ENCODE data around the gene COMT. TPM values are rescaled to one million over a fixed set of nuclear protein-coding genes. Genes with fewer than 3 reads are reported as not detected.

Gene COMT
- total and polyA plus RNA-seq, 4 donors: 96.7 to 176 (median 106) TPM

DNA sequence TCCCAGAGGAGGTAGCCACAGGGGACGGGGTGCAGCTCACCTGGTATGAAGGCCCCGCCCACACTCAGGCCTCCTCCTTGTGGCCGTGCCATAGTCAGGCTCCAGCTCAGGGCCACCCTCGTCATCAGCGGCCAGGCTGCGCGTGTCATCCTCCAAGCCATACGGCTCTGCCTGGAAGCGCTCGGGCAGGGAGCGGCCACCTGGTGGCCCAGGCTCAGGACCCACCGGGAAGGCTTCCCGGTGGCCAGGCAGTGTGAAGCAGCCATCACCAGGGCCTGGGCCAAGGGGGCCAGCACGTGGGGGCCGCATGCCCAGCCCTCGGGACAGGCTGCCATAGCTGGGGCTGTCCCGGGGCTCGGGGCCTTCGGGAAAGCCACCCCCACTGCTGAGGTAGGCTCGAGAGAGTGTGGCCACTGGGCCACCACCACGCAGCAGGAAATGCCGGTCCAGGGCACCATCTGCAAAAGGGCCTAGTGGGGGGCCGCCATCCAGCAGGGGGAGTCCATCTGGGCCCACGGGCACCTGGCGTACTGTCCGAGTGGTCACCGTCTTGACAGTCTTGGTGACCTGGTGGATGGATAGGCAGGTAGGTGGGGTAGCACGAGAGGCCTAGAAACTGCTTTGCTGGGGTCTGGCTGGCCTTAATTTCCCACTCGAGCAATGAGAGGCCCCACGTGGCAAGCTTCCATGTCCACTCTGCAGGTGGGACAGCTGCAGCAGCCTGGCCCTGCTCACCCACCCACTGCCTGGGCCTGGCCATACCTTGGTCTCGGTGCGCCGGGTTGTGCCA is 39.8 kb downstream of the COMT start:
- Histone ChIP-seq H3K36me3 (ENCODE audit: control insufficient read depth in 1 of 2, insufficient read depth in 2 of 2, low read length in 1 of 2) (peaks cover 0 to 6% of the 10 kb centered on the region in 2 donors), H3K27ac (ENCODE audit: low read depth in 1 of 2, low read length in 2 of 2) (no peak overlapping the region), H3K4me1 (ENCODE audit: control insufficient read depth in 1 of 2, insufficient read depth in 2 of 2, low read length in 2 of 2) (no peaks in the 10 kb centered on the region), H3K4me3 (ENCODE audit: low read length in 2 of 2) (no peak overlapping the region), H3K27me3 (ENCODE audit: control insufficient read depth in 1 of 2, insufficient read depth in 2 of 2, low read length in 1 of 2) (no peaks in the 10 kb centered on the region), H3K9me3 (ENCODE audit: control insufficient read depth, low read length) (no peaks in the 10 kb centered on the region)
- WGBS, 2 donors: 85 to 88% methylated on average over 33 of the region's 33 CpGs
- DNase-seq (peak; percentile 46 to 75), ATAC-seq (ENCODE audit: low FRiP score) (no peak)
- intact Hi-C loops (cut with DNase I): no loop called here

DNA sequence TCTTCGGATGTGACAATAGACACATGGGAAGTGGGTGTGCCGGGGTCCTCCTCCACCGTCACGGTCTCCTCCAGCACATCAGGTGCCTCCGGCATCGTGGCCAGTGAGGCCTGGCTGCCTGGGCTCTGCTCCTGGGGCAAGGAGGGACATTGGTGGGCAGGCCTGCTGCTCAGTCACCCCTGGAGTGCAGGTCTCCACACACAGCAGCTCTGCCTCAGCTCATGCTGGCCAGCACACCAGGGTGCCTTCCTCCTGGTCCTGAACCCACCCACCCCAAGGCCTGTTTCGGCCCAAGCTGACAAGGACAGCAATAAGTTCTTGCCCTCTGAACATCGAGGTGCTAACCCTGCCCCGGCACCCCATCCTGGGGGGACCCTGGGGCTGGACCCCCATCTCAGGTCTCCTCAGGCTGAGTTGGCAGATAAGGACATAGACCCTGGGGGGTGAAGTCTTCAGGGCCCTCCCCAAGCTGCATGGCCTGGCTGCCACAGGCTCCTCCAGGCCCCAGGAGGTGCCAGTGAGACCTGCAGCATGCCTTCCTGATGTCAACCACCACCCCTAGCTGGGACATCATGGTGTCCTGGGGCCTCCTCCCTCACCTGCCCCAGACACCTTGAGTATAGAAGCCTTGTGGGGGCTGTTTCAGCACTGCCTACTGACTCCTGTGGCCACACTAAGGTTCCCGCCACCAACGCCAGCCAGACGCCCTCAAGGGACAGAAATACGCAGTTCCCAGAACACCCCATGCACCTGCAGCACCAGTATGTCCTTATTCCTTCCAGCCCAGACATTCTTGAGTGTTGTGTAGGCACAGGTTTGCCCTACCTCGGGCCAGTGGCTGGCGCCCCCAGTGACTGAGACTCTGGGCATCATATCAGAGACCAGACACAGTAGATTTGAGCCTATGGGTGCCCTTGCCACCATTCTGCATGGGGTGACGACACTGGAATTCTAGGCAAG is 40.7 kb downstream of the COMT start:
- Histone ChIP-seq H3K36me3 (ENCODE audit: control insufficient read depth in 1 of 2, insufficient read depth in 2 of 2, low read length in 1 of 2) (peaks cover 0 to 6% of the 10 kb centered on the region in 2 donors), H3K27ac (ENCODE audit: low read depth in 1 of 2, low read length in 2 of 2) (no peak overlapping the region), H3K4me3 (ENCODE audit: low read length in 2 of 2) (no peak overlapping the region), H3K9me3 (ENCODE audit: control insufficient read depth, low read length) (no peaks in the 10 kb centered on the region), H3K27me3 (ENCODE audit: control insufficient read depth in 1 of 2, insufficient read depth in 2 of 2, low read length in 1 of 2) (no peaks in the 10 kb centered on the region), H3K4me1 (ENCODE audit: control insufficient read depth in 1 of 2, insufficient read depth in 2 of 2, low read length in 2 of 2) (no peaks in the 10 kb centered on the region)
- intact Hi-C loops (cut with DNase I): no loop called here
- WGBS, 2 donors: 89 to 90% methylated on average over 16 of the region's 16 CpGs
- ATAC-seq (ENCODE audit: low FRiP score): no peak
- peak; percentile 48 to 63 for DNase-seq

DNA sequence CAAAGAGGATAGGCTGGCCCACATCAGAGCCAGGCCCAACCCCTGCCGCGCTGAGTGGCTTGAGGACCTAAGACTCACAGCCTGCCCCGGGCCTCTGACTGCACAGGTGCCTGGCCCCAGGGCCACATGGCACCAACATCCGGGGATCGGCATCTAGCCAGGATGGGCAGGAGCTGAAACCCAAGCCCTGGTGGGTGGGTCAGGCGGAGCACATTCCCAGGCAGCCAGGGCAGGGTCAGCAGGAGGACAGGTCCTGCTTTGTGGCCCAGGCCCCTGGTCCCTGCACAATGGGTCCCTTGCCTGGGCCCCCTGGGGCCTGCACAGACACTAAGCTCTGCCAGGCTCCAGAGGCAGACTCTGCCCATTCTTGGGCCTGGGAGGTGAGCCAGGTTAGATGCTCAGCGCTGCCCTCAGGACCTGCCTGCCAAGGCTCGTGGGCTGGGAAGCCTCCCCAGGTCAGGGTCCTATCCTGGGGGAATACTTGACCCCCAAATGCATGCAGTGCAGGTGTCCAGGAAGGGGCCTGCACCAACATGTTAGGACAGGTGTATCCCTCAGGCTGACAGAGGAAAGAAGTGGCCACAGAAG is 41.5 kb downstream of the COMT start:
- no peak for ATAC-seq (ENCODE audit: low FRiP score)
- 30 to 44% methylated on average over 8 of the region's 8 CpGs for WGBS, 2 donors
- peak overlapping the region; percentile 62 to 71 for H3K27ac ChIP-seq (ENCODE audit: low read depth in 1 of 2, low read length in 2 of 2)

DNA sequence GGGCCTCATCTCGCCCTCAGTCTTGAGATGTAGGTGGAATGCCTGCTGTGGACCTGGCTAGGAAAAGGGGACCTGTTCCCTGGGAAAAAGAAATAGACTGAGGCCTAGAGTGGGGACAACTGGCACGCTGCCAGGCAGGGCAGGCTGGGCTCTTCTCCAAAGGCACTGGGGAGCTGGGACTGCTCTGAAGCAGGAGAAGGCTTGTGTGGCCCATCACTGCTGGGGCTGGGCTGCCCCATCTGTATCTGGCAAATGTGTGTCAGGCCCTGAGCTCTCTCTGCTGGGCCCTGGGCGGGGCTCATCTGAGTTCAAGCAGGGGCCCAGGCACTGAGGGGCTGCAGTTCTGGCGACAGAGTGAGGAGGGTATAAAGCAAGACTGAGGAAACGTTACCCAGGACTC is 42.2 kb downstream of the COMT start:
- no peaks in the 10 kb centered on the region for H3K9me3 ChIP-seq (ENCODE audit: control insufficient read depth, low read length)
- WGBS, 2 donors: 32 to 36% methylated on average over 5 of the region's 5 CpGs
- ATAC-seq (ENCODE audit: low FRiP score) (no peak), DNase-seq (peak; percentile 61 to 85)
- intact Hi-C loops (cut with DNase I): loop anchor here in 1 of 2 donors (1.0 kb wide), 1 partner anchor 13 kb away; no protein-coding TSS in a partner anchor
- H3K27ac ChIP-seq (ENCODE audit: low read depth in 1 of 2, low read length in 2 of 2): peak overlapping the region; percentile 62 to 71
- H3K4me1 ChIP-seq (ENCODE audit: control insufficient read depth in 1 of 2, insufficient read depth in 2 of 2, low read length in 2 of 2): no peaks in the 10 kb centered on the region
- H3K4me3 ChIP-seq (ENCODE audit: low read length in 2 of 2): no peak overlapping the region
- H3K27me3 ChIP-seq (ENCODE audit: control insufficient read depth in 1 of 2, insufficient read depth in 2 of 2, low read length in 1 of 2): no peaks in the 10 kb centered on the region
- H3K36me3 ChIP-seq (ENCODE audit: control insufficient read depth in 1 of 2, insufficient read depth in 2 of 2, low read length in 1 of 2): peaks cover 0 to 1% of the 10 kb centered on the region in 2 donors

More for the DNA sequence above, 41.5 kb downstream of the COMT start:
- Histone ChIP-seq H3K9me3 (ENCODE audit: control insufficient read depth, low read length) (no peaks in the 10 kb centered on the region), H3K36me3 (ENCODE audit: control insufficient read depth in 1 of 2, insufficient read depth in 2 of 2, low read length in 1 of 2) (peaks cover 0 to 4% of the 10 kb centered on the region in 2 donors), H3K4me3 (ENCODE audit: low read length in 2 of 2) (no peak overlapping the region), H3K27me3 (ENCODE audit: control insufficient read depth in 1 of 2, insufficient read depth in 2 of 2, low read length in 1 of 2) (no peaks in the 10 kb centered on the region), H3K4me1 (ENCODE audit: control insufficient read depth in 1 of 2, insufficient read depth in 2 of 2, low read length in 2 of 2) (no peaks in the 10 kb centered on the region)
- intact Hi-C loops (cut with DNase I): no loop called here
- DNase-seq: peak; percentile 64 to 78

DNA sequence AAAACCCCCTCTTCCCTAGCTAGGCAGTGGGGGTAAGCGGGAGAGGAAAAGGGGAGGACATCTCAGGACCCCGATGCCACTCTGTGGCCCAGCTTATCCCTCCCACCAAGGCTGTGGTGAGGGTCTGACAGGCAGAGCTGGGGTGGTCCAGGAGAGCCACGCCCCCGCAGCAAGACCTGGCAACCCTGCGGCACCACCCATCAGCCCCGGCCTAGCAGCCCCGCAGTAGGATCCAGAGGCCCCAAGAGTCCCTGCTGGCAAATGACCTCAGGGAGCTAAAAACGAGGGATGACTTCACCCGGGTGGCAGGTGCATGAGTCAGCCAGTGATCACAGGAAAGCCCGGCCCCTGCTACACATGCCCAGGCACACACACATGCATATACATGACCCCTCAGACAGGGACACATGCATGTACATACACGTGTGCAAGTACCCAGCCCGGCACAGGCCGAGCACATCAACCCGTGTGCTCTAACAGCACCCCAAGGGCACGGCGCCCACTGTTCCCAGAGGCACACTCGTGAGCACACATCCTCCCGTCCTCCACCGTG is 42.7 kb downstream of the COMT start:
- ATAC-seq (ENCODE audit: low FRiP score) (no peak), DNase-seq (peak; percentile 84 to 89)
- Histone ChIP-seq H3K27ac (ENCODE audit: low read depth in 1 of 2, low read length in 2 of 2) (peak overlapping the region; percentile 71 to 72), H3K9me3 (ENCODE audit: control insufficient read depth, low read length) (no peaks in the 10 kb centered on the region), H3K27me3 (ENCODE audit: control insufficient read depth in 1 of 2, insufficient read depth in 2 of 2, low read length in 1 of 2) (no peaks in the 10 kb centered on the region), H3K4me3 (ENCODE audit: low read length in 2 of 2) (no peak overlapping the region), H3K4me1 (ENCODE audit: control insufficient read depth in 1 of 2, insufficient read depth in 2 of 2, low read length in 2 of 2) (no peaks in the 10 kb centered on the region), H3K36me3 (ENCODE audit: control insufficient read depth in 1 of 2, insufficient read depth in 2 of 2, low read length in 1 of 2) (no peaks in the 10 kb centered on the region)
- 19 to 23% methylated on average over 19 of the region's 19 CpGs for WGBS, 2 donors
- intact Hi-C loops (cut with DNase I): loop anchor here in 1 of 2 donors (1.0 kb wide), 1 partner anchor 12 kb away; no protein-coding TSS in a partner anchor

DNA sequence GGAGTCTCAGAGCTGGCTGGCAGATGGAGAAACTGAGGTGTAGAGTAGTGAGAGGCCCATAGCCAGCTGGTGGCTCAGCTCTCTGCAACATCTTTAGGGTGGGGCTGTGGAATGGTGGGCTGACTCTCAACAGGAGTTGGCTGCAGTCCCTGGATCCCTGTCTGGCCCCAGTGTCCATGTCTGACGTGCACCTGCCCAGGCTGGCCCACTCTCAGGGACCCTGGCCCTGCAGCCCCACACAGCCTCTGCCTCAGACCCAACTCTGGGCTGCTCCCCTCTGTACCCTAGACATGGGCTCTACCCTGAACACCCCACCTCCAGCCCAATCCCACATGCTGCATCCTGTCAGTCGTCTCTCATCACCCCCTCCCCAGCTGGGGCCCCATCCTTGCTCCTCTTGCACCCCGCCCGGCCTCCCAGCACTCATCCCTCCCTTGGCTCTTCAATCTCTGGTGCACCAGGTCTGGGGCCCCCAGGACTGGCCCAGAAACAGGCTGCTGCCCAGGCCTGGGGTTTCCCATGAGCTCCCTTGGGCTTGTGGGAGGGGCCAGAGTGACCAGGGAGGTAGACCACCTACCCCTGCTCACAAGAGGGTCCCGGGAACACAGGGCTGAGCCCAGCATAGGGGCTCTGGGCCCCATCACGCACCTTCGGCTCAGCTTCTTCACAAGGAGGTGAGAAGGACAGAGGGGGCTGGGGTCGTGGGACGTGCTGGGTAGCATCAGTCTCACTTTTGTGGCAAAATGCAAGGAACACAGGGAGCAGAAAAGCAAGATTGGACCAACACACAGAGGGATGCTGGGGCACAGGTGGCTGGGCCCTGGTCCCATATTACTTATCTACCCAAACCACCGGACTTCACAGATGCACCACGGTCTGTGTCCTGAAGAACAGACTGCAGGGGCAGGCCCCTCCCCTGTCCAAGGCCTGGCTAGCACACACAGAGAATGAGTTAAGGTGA is 43.6 kb downstream of the COMT start:
- Histone ChIP-seq H3K36me3 (ENCODE audit: control insufficient read depth in 1 of 2, insufficient read depth in 2 of 2, low read length in 1 of 2) (no peaks in the 10 kb centered on the region), H3K27me3 (ENCODE audit: control insufficient read depth in 1 of 2, insufficient read depth in 2 of 2, low read length in 1 of 2) (no peaks in the 10 kb centered on the region), H3K27ac (ENCODE audit: low read depth in 1 of 2, low read length in 2 of 2) (peak overlapping the region; percentile 28 to 84), H3K9me3 (ENCODE audit: control insufficient read depth, low read length) (no peaks in the 10 kb centered on the region), H3K4me3 (ENCODE audit: low read length in 2 of 2) (no peak overlapping the region), H3K4me1 (ENCODE audit: control insufficient read depth in 1 of 2, insufficient read depth in 2 of 2, low read length in 2 of 2) (no peaks in the 10 kb centered on the region)
- intact Hi-C loops (cut with DNase I): loop anchor here in 1 of 2 donors (1.0 kb wide), 1 partner anchor 11 kb away; no protein-coding TSS in a partner anchor
- no peak for ATAC-seq (ENCODE audit: low FRiP score)
- 72 to 73% methylated on average over 11 of the region's 11 CpGs for whole genome bisulfite sequencing, 2 donors
- peak; percentile 45 to 76 for DNase-seq

DNA sequence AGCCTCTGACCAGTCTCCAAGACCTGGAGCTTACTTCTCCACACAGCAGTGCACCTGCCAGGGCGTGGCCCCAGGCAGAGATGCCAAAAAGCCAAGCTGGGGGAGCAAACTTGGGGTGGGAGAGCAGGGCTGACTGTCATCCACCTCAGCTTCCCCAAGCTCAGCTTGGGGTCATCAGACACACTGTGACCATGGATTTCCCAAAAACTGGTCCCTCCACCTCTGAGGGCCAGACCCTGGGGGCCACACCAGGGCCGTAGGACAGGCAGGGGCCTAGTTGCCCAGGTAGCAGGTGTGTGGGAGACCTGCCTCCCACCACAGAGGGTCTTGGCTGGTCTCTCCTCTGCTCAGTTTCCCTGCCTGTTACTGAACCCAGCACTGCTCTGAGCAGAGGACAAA is 44.4 kb downstream of the COMT start:
- DNase-seq: no peak
- intact Hi-C loops (cut with DNase I): no loop called here
- Histone ChIP-seq H3K27ac (ENCODE audit: low read depth in 1 of 2, low read length in 2 of 2) (peak overlapping the region; percentile 31 to 84), H3K4me3 (ENCODE audit: low read length in 2 of 2) (peak overlapping the region in 1 of 2 donors; percentile 49), H3K4me1 (ENCODE audit: control insufficient read depth in 1 of 2, insufficient read depth in 2 of 2, low read length in 2 of 2) (no peaks in the 10 kb centered on the region), H3K9me3 (ENCODE audit: control insufficient read depth, low read length) (no peaks in the 10 kb centered on the region), H3K36me3 (ENCODE audit: control insufficient read depth in 1 of 2, insufficient read depth in 2 of 2, low read length in 1 of 2) (no peaks in the 10 kb centered on the region), H3K27me3 (ENCODE audit: control insufficient read depth in 1 of 2, insufficient read depth in 2 of 2, low read length in 1 of 2) (no peaks in the 10 kb centered on the region)
- 21 to 43% methylated on average over 2 of the region's 2 CpGs for WGBS, 2 donors
- ATAC-seq (ENCODE audit: low FRiP score): no peak

Measured in aorta (tissue), 5 donors.